ENCODE results near the gene LYPD6B. TPM values are rescaled to one million over a fixed set of nuclear protein-coding genes. Genes with fewer than 3 reads are reported as not detected.

Gene LYPD6B
- total and polyA plus RNA-seq, 2 donors (not counting 3 experiments of a cell fraction or from before 2014, with no cell fraction given), result not detected

DNA sequence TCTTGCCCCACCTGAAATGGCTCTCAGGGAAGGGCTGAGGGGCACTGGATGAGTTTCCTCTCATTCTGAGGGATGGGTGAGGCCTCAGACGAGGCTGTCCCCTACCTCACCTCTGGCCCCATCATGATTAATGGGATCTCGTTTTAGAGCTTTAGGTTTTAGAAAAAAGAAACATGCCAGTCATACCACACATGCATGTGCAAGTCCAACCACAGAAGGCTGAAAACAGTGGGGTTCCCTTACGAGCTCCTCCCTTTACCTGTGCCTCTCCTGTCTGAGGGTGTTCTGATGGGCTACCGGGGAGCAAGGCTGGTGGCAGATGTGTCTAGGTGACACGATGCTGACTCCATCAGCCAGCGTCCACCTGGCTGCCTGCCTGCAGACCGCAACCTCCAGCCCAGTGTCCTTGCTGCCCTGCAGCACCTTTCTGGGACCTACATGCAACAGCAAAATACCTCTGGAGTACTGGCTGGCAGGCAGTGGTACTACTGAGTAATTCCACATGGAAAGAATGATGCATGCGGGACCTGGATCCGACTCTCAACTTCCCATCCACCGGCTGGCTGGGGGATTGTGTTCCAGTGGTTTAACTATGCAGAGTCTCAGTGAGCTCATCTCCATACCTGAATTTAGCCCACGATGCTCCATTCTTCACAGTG, 9.1 kb upstream of the LYPD6B start:
- no peak for FAIRE-seq
- CTCF ChIA-PET, result interaction anchor here (1.3 to 9.3 kb wide), 2 partner anchors 13 to 532 kb away, joined by 4 to 58 read pairs; no protein-coding TSS in a partner anchor
- no peak for TF ChIP-seq POLR2AphosphoS5 (IDR thresholded peaks at IDR 0.05; ENCODE audit: insufficient read depth, low read depth, low read length)

DNA sequence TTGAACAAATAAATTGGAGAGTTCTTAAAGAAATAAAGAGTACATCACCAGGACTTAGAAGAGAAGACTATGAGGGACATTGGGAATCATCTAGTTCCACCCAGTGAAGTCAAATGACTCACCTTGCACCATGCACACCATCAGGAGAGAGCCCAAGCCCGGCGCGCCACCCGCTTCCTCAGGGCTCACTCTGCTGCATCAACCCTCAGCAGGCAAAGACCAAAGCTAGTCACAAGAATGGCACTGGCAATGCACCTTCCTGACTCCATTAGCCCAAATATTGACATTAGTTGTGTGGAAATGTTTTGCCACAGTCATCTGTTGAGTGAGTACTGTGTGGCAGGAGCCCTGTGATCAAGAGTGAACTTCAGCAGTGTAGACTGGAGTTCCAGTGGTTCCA, 7.1 kb upstream of the LYPD6B start:
- Histone ChIP-seq H3K27ac (ENCODE audit: insufficient read depth, low read depth, low read length) (no peak overlapping the region), H3K4me1 (ENCODE audit: control insufficient read depth, extremely low read depth, insufficient read depth, low read length) (no peaks in the 10 kb centered on the region), H3K4me3 (replicated peaks in 1 of 3; ENCODE audit: insufficient read depth in 1 of 3, low read depth in 1 of 3, low read length in 3 of 3) (no peak overlapping the region), H4K20me1 (replicated peaks; ENCODE audit: control insufficient read depth, extremely low read depth, insufficient read depth, low read length) (no peaks in the 10 kb centered on the region), H3K4me2 (ENCODE audit: insufficient read depth, low read length) (no peak overlapping the region), H3K9me1 (replicated peaks; ENCODE audit: control insufficient read depth, extremely low read depth, insufficient read depth, low read length) (no peaks in the 10 kb centered on the region), H3K27me3 (ENCODE audit: control insufficient read depth in 2 of 2, insufficient read depth in 2 of 2, low read length in 2 of 2) (peaks cover under 1 to 6% of the 10 kb centered on the region in 2 experiments), H3K9ac (replicated peaks; ENCODE audit: extremely low read depth, insufficient read depth, low read length) (no peak overlapping the region), H3K36me3 (ENCODE audit: control insufficient read depth in 2 of 2, extremely low read depth in 1 of 2, insufficient read depth in 2 of 2, low read length in 2 of 2) (no peaks in the 10 kb centered on the region), H2AFZ (ENCODE audit: low read depth, low read length) (no peak overlapping the region), H3K79me2 (ENCODE audit: control insufficient read depth, insufficient read depth, low read length) (no peaks in the 10 kb centered on the region), H3K9me3 (replicated peaks; ENCODE audit: control insufficient read depth, insufficient read depth, low read length) (no peaks in the 10 kb centered on the region)
- ChIA-PET POLR2A (no interaction called here), CTCF (interaction anchor here (1.1 to 9.3 kb wide), 3 partner anchors 8 to 15 kb away, joined by 3 to 58 read pairs (median 4); partner anchors contain the start of gene LYPD6B)
- intact Hi-C loops (cut with micrococcal nuclease), result no loop called here
- dilution Hi-C loops (cut with MboI; ENCODE audit: extremely low pct_ligation_motif_present, low sequenced_read_pairs), result no loop called here
- DNase-seq (ENCODE audit: low read depth, low spot score), result no peak
- no TSS peak for BruUV-seq (replicated peaks)
- no peak for FAIRE-seq
- no peak for TF ChIP-seq MYC (IDR thresholded peaks at IDR 0.05; ENCODE audit: low read depth, low read length)
- TF ChIP-seq GATA2 (IDR thresholded peaks at IDR 0.05; ENCODE audit: insufficient read depth, insufficient read length, low read depth, low read length), result no peak
- TF ChIP-seq JUN (IDR thresholded peaks at IDR 0.05; ENCODE audit: borderline replicate concordance, insufficient read depth, insufficient read length, low read depth), result no peak
- no peak for TF ChIP-seq FOS (IDR thresholded peaks at IDR 0.05; ENCODE audit: borderline replicate concordance, insufficient read depth, low read length)
- TF ChIP-seq POLR2A (IDR thresholded peaks at IDR 0.05; ENCODE audit: low read depth, low read length), result no peak

More for the DNA sequence above, 9.1 kb upstream of the LYPD6B start:
- Histone ChIP-seq H3K9me1 (replicated peaks; ENCODE audit: control insufficient read depth, extremely low read depth, insufficient read depth, low read length) (no peaks in the 10 kb centered on the region), H3K9ac (replicated peaks; ENCODE audit: extremely low read depth, insufficient read depth, low read length) (no peak overlapping the region), H3K4me3 (replicated peaks in 1 of 3; ENCODE audit: insufficient read depth in 1 of 3, low read depth in 1 of 3, low read length in 3 of 3) (no peak overlapping the region), H3K27me3 (ENCODE audit: control insufficient read depth in 2 of 2, insufficient read depth in 2 of 2, low read length in 2 of 2) (peaks cover 3 to 6% of the 10 kb centered on the region in 2 experiments), H3K4me2 (ENCODE audit: insufficient read depth, low read length) (no peak overlapping the region), H3K4me1 (ENCODE audit: control insufficient read depth, extremely low read depth, insufficient read depth, low read length) (no peaks in the 10 kb centered on the region), H3K9me3 (replicated peaks; ENCODE audit: control insufficient read depth, insufficient read depth, low read length) (no peaks in the 10 kb centered on the region), H3K79me2 (ENCODE audit: control insufficient read depth, insufficient read depth, low read length) (no peaks in the 10 kb centered on the region), H3K27ac (ENCODE audit: insufficient read depth, low read depth, low read length) (no peak overlapping the region), H2AFZ (ENCODE audit: low read depth, low read length) (no peak overlapping the region), H3K36me3 (ENCODE audit: control insufficient read depth in 2 of 2, extremely low read depth in 1 of 2, insufficient read depth in 2 of 2, low read length in 2 of 2) (no peaks in the 10 kb centered on the region), H4K20me1 (replicated peaks; ENCODE audit: control insufficient read depth, extremely low read depth, insufficient read depth, low read length) (no peaks in the 10 kb centered on the region)
- intact Hi-C loops (cut with micrococcal nuclease), result no loop called here
- DNase-seq (ENCODE audit: low read depth, low spot score), result no peak
- POLR2A ChIA-PET, result no interaction called here
- dilution Hi-C loops (cut with MboI; ENCODE audit: extremely low pct_ligation_motif_present, low sequenced_read_pairs), result no loop called here
- no TSS peak for BruUV-seq (replicated peaks)

Measured in endothelial cell of umbilical vein (primary cell).